Measurements from ENCODE around the gene SERPINB5.

The SERPINB5 gene

DNA sequence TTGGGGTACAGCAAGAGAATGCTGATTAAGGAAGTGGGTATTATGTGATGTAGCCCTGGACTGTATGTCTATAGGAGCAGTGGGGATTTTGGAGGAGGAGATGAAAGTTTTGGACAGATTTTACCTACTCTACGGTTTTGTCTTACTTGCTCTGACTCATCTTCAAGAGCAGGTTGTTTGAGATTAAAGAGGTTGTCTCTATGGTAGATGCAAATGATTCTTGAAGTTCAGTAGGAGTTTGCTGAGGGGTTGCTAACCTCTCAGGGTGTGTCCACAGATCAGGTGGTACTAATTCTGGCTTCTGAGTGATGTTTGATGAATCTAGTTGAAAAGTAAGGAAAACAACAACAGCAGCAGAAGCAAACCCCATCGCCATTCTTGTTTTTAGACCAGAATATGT, 55.7 kb downstream of the SERPINB5 start:
- no peak for DNase-seq

DNA sequence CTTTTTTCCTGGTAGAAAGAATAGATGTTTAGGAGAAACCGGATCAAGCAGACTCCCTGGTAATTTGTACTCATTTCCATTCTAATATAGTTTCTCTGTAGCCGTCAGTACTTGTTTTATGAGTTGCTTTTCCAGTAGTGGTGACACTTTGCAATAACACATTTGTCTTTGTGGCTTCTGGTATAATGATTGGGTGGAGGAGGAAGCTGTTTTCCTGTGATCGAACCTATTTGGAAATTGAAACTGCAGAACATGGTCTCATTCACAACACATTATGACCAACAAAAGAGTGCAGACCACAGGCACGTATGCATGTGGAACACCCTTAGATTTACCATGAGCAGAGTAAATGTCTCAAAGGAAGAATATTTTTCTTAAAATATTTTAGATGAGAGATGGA, 57.9 kb downstream of the SERPINB5 start:
- DNase-seq: no peak

DNA sequence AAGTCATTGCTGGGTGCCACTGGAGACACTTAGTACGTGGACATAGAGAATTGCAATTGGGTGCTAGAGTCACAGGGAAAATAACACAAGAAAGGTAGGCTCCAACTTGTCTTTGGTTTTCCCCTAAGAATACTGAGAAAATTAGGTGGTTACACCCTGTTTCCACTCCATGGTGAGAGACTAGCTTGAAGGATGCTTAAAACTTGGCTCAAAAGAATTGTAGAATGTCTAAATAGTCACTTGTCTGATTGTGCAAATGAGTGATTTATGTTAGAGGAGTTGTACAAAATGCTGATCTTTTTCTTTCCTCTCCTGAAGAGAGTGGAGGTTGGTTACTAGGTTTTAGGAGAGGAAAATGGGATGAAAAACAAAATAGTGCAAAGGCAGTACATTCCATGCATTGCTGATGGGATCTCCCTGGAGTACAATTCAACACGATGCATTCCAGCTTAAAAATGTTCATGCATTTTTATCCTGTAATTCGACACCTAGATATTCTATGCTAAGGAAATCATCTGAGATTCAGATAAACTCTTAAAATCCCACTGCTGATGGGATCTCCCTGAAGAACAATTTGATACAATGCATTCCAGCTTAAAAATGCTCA, 63.2 kb downstream of the SERPINB5 start:
- DNase-seq: no peak

DNA sequence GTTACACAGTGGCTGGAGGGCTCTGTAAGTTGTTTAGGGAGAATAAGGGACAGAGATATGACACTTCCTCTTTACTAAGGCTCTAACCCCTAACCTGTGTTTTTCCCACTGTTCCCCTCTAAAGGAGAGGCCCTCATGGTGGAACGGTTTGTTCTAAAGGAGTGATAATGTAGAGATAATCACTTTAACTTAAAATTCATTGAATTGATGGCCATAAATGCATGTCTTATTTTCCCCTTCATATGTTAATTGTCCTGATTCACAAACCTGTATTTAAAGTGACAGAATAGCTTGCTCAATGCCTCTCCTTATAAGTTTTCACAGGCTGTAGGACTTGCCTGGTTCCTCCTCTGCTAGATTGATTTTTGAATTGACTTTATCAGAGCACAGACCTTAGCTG, 65.3 kb downstream of the SERPINB5 start, which contains the start of gene SERPINB12:
TSS of gene SERPINB12 (plus strand) at position 301 of the 400 bp plus-strand sequence. CDS start 13,791 bp downstream, outside the sequence.
- DNase-seq: no peak

DNA sequence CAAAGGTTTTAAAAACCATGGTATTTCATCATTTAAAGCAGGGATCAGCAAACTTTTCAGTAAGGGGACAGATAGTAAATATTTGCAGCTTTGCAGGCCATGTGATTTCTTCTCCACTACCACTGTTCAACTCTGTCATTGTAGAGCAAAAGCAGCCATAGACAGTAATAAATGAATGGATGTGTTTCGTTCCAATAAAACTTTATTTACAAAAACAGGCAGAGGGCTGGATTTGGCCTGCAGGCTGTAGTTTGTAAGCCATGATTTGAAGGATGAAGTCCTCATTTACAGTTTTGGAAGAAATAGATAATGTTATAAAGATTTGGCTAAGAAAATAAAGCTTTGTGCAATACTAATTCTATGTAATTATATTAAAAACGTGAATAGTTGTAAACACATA, 67.3 kb downstream of the SERPINB5 start:
- DNase-seq: no peak

DNA sequence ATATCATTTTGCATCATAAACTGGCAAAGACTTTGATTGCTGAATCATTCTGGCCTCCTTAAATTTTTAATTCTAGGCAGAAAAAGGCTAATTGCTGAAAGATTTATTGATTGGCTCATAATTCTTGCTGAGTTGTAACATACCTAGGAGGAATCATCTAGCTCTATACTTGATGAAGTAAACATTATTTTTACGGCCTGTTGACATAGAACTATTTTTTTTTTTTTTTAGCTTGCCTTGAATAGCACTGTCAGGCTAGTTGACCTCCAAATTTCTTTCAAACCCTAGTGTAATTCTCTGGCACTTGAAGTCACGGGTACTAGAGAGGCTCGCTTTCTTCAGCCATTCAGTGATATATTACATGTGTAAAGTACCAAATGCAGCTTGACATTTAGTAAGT, 68.2 kb downstream of the SERPINB5 start:
- no peak for DNase-seq

DNA sequence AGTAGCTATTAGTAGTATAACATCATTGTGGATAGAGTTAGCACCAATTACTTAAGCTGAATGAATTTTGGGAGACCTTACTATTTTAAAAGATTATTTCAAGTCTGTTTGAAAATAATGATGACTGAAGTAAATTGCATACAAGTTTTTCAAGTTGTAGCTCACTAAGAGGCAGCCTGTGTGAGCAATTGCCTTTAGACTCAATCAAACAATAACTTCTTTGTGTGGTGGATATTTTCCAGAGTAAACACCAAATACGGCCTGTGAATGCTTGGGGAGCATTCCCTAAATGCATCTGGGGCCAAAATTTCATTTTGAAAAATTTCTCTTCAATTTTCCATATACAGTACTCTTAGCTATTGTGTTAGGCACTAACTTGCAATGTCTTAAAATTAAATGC, 73.3 kb downstream of the SERPINB5 start:
- no peak for DNase-seq

DNA sequence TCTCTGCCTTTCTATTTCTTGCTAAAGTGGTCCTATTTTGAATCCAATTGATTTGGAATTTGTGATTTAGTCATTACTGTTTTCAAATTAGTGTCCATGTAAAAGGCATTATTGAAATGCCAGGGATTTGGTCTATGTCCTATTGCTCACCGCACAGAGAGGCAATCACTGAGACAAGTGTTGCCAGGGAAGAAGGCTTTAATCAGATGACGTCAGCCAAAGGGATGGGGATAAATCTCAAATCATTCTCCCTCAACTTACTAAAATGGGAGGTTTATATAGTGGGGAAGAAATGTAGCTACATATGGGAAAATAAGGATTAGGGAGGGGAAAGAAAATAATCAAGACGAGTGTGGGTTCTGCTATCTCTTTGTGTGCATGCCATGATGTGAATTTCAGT, 75.0 kb downstream of the SERPINB5 start:
- DNase-seq: no peak

DNA sequence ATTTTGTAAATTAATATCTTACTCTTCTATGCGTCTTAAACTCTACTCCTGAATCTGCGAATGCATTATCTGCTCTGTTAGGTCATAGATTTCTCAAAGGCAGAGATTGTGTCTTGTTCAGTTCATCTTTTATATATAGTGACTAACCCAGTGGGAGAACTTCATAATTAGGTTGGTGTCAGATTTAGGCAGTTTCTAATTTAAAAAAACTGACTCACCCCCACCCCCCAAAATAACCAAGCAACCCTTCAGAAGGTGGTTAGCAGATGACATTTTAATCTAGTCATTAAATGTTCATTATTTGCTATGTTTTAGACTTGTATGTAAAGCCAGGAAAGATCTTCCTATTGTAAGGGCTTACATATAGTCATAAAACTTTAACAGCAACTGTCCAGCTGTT, 75.8 kb downstream of the SERPINB5 start:
- DNase-seq: no peak

DNA sequence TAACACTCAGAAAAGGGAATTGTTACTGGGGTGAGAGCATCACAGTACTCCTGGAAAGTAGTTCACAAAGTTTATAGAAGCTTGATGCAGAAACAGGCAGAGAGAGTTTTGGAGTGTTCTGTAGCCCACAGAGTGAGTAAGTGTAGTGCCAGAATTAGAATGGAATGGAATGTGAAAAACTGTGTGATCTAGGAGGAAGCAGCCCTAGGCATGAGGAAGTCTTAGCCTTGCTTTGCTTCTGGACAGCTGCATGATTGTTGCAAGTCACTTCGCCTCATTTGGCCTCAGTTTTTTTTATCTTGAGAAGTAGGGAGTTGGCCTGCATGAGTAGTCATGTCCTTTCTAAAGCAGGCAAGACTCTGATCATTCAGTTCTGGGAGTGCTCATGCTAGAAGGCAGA, 76.3 kb downstream of the SERPINB5 start:
- DNase-seq: no peak
